ENCODE results near the gene MTRF1.
A peak's percentile ranks its signal among the peaks of the same experiment; 100 is the strongest.

MTRF1 gene

GRCh38 chr13:41222259-41222852, 41.0 kb downstream of the MTRF1 start:
- Histone ChIP-seq H3K4me1 (ENCODE audit: control insufficient read depth, insufficient read depth, low read length) (no peaks in the 10 kb centered on the region), H3K9me3 (ENCODE audit: control insufficient read depth, insufficient read depth, low read depth, low read length) (no peaks in the 10 kb centered on the region), H3K4me3 (ENCODE audit: low read depth, low read length) (no peak overlapping the region), H3K36me3 (ENCODE audit: control insufficient read depth in 2 of 2, insufficient read depth in 1 of 2, low read length in 2 of 2) (peaks cover 0 to 4% of the 10 kb centered on the region in 2 experiments; a peak in 2 of 3 replicates), H3K27ac (ENCODE audit: extremely low read depth, low read depth, low read length) (no peak overlapping the region)
- CTCF ChIA-PET: interaction anchor here (0.6 to 1.7 kb wide), 8 partner anchors 10 to 168 kb away, joined by 3 to 11 read pairs (median 4); no protein-coding TSS in a partner anchor
- POLR2A ChIA-PET: no interaction called here
- TF ChIP-seq ZNF473 (tag by site-specific recombination; IDR thresholded peaks at IDR 0.05): no peak
- TF ChIP-seq ZNF660 (tag by site-specific recombination; IDR thresholded peaks at IDR 0.05): 0 out of 2 replicates have a peak, but pooled peaks have one; percentile 29
- TF ChIP-seq ZNF2 (tag by site-specific recombination; IDR thresholded peaks at IDR 0.05): 0 out of 2 replicates have a peak, but pooled peaks have one; percentile 28

DNA sequence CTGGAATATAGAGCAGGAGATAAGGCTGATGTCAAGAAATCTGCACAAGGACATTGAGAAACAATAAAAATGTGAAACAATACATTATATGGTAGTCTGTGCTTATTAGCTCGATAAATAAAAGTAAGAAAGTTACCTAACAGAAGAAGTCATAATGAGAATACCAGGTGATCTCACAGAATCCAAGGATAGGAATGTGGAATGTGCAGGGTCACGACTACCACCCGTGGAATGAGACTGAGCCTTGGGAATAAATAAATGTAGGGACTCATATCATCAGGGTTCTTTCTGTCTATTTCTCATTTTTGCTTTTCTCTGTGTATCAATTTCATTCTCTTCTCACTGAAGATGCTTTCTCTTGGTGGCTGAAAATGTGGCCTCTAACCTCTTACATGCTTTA, 43.0 kb downstream of the MTRF1 start:
- no peaks in the 10 kb centered on the region for H3K4me1 ChIP-seq (ENCODE audit: control insufficient read depth, insufficient read depth, low read length)
- peaks cover 0 to 4% of the 10 kb centered on the region in 2 experiments; a peak in 2 of 3 replicates for H3K36me3 ChIP-seq (ENCODE audit: control insufficient read depth in 2 of 2, insufficient read depth in 1 of 2, low read length in 2 of 2)
- no peaks in the 10 kb centered on the region for H3K9me3 ChIP-seq (ENCODE audit: control insufficient read depth, insufficient read depth, low read depth, low read length)
- TF ChIP-seq, protein P1, sequence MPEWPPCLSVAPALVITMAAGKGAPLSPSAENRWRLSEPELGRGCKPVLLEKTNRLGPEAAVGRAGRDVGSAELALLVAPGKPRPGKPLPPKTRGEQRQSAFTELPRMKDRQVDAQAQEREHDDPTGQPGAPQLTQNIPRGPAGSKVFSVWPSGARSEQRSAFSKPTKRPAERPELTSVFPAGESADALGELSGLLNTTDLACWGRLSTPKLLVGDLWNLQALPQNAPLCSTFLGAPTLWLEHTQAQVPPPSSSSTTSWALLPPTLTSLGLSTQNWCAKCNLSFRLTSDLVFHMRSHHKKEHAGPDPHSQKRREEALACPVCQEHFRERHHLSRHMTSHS (tag by site-specific recombination; IDR thresholded peaks at IDR 0.05): no peak
- no peak for TF ChIP-seq ZNF791 (tag by site-specific recombination; IDR thresholded peaks at IDR 0.05)
- no peak for TF ChIP-seq ZNF354C (tag by site-specific recombination; IDR thresholded peaks at IDR 0.05; ENCODE audit: borderline replicate concordance, low read depth)
- TF ChIP-seq GLIS2 (tag by site-specific recombination; IDR thresholded peaks at IDR 0.05): no peak
- TF ChIP-seq PATZ1 (tag by site-specific recombination; IDR thresholded peaks at IDR 0.05): no peak
- TF ChIP-seq HOXA7 (CRISPR knock-in tag; IDR thresholded peaks at IDR 0.05; ENCODE audit: borderline replicate concordance): no peak
- ChIA-PET CTCF (interaction anchor here (0.6 to 0.7 kb wide), 5 partner anchors 22 to 208 kb away, joined by 3 to 8 read pairs (median 4); no protein-coding TSS in a partner anchor), POLR2A (no interaction called here)
- H3K27ac ChIP-seq (ENCODE audit: extremely low read depth, low read depth, low read length): no peak overlapping the region
- no peak overlapping the region for H3K4me3 ChIP-seq (ENCODE audit: low read depth, low read length)

DNA sequence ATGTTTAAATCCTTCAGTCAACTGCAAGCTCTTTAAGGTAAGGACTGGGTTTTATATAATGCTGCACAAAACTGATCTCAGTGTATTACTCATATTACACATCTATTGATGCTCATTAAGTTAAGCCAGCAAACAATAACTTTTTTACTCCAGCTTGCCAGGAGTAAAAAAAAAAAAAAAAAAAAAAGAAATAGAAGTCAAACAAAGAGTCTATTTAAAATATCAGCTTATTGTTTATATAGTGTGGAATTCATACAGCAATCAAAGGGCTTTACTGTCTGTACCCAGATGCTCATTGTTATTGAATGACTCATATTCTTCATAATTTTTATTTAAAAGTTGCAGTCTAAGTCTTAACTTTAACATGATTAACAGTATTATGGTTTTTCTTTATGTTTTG, 47.2 kb downstream of the MTRF1 start:
- Histone ChIP-seq H3K27ac (ENCODE audit: extremely low read depth, low read depth, low read length) (no peak overlapping the region), H3K36me3 (ENCODE audit: control insufficient read depth in 2 of 2, insufficient read depth in 1 of 2, low read length in 2 of 2) (no peaks in the 10 kb centered on the region), H3K9me3 (ENCODE audit: control insufficient read depth, insufficient read depth, low read depth, low read length) (no peaks in the 10 kb centered on the region), H3K4me1 (ENCODE audit: control insufficient read depth, insufficient read depth, low read length) (no peaks in the 10 kb centered on the region), H3K4me3 (ENCODE audit: low read depth, low read length) (no peak overlapping the region)
- POLR2A ChIA-PET: no interaction called here
- CTCF ChIA-PET: no interaction called here
- TF ChIP-seq KLF9 (tag by site-specific recombination; IDR thresholded peaks at IDR 0.05; ENCODE audit: low read depth) (no peak), ZSCAN23 (tag by site-specific recombination; IDR thresholded peaks at IDR 0.05) (no peak), ZNF623 (tag by site-specific recombination; IDR thresholded peaks at IDR 0.05) (no peak), YY2 (tag by site-specific recombination; IDR thresholded peaks at IDR 0.05) (no peak), ZNF701 (tag by site-specific recombination; IDR thresholded peaks at IDR 0.05) (no peak), KLF10 (tag by site-specific recombination; IDR thresholded peaks at IDR 0.05) (no peak), ZNF10 (tag by site-specific recombination; IDR thresholded peaks at IDR 0.05) (no peak), ELK4 (IDR thresholded peaks at IDR 0.05; ENCODE audit: borderline replicate concordance, low read depth, low read length) (no peak), ZNF202 (tag by site-specific recombination; IDR thresholded peaks at IDR 0.05; ENCODE audit: borderline replicate concordance) (no peak), PRDM6 (tag by site-specific recombination; IDR thresholded peaks at IDR 0.05) (no peak), ZNF561 (tag by site-specific recombination; IDR thresholded peaks at IDR 0.05; ENCODE audit: borderline replicate concordance) (no peak), MEIS1 (CRISPR knock-in tag; IDR thresholded peaks at IDR 0.05; ENCODE audit: borderline replicate concordance) (no peak)
- TF ChIP-seq, protein P2, sequence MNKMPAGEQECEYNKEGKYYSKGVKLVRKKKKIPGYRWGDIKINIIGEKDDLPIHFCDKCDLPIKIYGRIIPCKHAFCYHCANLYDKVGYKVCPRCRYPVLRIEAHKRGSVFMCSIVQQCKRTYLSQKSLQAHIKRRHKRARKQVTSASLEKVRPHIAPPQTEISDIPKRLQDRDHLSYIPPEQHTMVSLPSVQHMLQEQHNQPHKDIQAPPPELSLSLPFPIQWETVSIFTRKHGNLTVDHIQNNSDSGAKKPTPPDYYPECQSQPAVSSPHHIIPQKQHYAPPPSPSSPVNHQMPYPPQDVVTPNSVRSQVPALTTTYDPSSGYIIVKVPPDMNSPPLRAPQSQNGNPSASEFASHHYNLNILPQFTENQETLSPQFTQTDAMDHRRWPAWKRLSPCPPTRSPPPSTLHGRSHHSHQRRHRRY (tag by site-specific recombination; IDR thresholded peaks at IDR 0.05): no peak
- TF ChIP-seq, protein P3, sequence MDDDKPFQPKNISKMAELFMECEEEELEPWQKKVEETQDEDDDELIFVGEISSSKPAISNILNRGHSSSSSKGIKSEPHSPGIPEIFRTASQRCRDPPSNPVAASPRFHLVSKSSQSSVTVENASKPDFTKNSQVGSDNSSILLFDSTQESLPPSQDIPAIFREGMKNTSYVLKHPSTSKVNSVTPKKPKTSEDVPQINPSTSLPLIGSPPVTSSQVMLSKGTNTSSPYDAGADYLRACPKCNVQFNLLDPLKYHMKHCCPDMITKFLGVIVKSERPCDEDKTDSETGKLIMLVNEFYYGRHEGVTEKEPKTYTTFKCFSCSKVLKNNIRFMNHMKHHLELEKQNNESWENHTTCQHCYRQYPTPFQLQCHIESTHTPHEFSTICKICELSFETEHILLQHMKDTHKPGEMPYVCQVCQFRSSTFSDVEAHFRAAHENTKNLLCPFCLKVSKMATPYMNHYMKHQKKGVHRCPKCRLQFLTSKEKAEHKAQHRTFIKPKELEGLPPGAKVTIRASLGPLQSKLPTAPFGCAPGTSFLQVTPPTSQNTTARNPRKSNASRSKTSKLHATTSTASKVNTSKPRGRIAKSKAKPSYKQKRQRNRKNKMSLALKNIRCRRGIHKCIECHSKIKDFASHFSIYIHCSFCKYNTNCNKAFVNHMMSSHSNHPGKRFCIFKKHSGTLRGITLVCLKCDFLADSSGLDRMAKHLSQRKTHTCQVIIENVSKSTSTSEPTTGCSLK (tag by site-specific recombination; IDR thresholded peaks at IDR 0.05): no peak

All from HEK293 (cell line).